ENCODE data around the gene GUCY2C.

Gene GUCY2C

GRCh38 chr12:14572401-14572800 is 124.0 kb downstream of the GUCY2C start:
- no peak for TF ChIP-seq CTCF (IDR thresholded peaks at IDR 0.05; ENCODE audit: low read depth, low read length)

GRCh38 chr12:14571779-14572178 is 124.6 kb downstream of the GUCY2C start:
- H3K4me3 ChIP-seq (ENCODE audit: low read depth, low read length) = no peak overlapping the region
- TF ChIP-seq CTCF (IDR thresholded peaks at IDR 0.05; ENCODE audit: low read depth, low read length) = no peak

More at GRCh38 chr12:14572401-14572800, 124.0 kb downstream of the GUCY2C start:
- H3K4me3 ChIP-seq (ENCODE audit: low read depth, low read length) = no peak overlapping the region

DNA sequence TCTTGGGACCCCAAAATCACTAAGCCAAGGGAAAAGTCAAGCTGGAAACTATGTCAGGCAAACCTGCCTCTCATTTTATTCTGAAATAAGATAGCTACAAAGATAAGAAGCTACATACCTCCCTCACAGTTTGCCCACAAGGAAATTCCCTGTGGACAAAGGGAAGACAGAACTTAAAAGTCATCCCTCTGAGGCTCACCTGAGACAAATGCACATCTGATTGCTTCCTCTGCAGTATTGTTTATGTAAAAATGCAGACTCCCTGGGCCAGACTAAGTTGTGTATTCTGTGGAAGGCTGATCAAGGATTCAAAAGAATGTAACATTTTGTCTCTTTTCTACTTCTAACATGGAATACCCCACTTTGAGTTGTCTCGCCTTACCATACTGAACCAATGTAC is 126.2 kb downstream of the GUCY2C start:
- H3K4me3 ChIP-seq (ENCODE audit: low read depth, low read length) = no peak overlapping the region
- no peak for TF ChIP-seq CTCF (IDR thresholded peaks at IDR 0.05; ENCODE audit: low read depth, low read length)

DNA sequence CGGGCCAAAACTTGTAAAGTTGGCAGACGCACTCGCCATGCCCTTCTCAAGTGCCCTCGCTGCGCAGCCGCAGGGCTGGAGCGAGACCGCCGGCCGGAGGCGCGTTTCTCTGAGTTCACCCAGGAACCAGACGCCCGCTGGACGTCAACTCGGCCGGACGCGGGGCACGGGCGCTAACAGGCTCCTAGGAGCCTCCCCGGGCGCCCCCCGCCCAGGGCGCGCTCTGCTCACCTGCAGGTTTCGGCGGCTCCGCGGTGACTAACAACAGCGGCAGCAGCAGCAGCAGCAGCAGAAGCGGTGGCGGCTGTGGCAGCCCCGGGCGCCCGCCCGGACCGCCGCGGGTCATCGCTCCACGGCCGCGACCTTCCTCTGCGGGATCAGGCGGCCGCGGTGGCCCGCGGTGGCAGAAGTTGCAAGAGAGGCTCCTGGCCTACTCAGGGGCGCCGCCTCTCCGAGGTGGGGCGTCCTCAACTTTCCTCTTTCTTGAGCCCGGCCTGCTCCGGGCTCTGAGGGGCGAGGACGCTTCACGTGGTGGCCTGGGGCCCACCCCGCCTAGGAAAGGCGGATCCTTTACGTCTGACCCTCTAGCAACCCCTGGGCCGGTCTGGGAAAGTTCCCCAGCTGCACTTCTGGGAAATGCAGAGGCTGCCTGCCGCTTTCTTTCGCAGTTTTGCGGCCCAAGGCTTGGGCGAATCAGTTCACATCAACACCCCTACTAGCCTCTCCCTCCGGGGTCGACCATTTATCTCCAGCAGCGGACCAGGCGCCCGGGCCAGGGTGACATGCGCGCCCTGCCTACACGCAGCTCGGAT is 128.8 kb downstream of the GUCY2C start, which contains the start of gene PLBD1:
TSS of gene PLBD1 (minus strand) at position 533 of the 812 bp plus-strand sequence. CDS start at position 346, 187 bp downstream.
- peak within 1 kb of the TSS; percentile 40 for H3K4me3 ChIP-seq (ENCODE audit: low read depth, low read length)
- TF ChIP-seq CTCF (IDR thresholded peaks at IDR 0.05; ENCODE audit: low read depth, low read length) = no peak

DNA sequence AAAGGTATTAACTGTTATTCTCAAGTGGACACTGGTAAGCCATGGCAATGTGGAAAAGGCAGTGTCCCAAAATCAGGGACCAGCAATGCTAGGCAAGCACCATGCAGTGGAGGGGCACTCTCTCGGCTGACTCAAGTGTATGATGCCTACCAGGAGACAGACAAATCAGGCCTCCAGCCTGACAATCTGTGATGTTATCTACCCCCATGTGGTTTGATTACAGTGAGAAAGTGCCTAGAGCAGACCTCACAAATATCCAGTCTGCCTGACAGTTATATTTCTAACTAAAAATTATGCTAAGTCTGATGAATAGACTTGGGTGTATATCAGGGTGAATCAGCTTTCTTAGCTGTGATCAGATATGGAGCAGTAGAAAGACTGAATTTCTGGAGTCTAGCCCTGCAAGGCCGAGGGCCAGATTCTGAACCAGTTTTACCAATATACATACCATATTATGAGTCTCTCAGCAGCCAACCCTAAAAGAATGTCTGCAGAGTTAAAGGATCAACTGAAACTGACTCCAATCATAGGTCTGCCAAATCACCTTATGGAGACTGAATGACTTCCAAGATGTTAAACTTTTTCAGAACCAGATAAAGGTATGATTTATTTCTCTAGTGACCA is 132.0 kb downstream of the GUCY2C start:
- no peak overlapping the region for H3K4me3 ChIP-seq (ENCODE audit: low read depth, low read length)
- no peak for TF ChIP-seq CTCF (IDR thresholded peaks at IDR 0.05; ENCODE audit: low read depth, low read length)

DNA sequence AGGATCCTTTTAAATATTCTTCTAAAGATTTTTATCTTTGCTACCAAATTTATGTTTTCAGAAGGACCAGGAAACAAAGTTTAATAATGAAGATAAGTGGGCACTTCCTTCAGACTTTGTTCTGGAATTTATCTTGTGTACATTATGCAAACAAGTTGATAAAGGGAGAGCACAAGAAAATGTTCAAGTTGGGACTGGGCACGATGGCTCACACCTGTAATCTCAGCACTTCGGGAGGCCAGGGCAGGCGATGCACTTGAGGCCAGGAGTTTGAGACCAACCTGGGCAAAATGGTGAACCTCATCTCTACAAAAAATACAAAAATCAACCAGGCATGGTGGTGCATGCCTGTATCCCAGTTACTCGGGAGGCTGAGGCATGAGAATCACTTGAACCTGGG is 133.4 kb downstream of the GUCY2C start:
- TF ChIP-seq CTCF (IDR thresholded peaks at IDR 0.05; ENCODE audit: low read depth, low read length) = no peak
- H3K4me3 ChIP-seq (ENCODE audit: low read depth, low read length) = no peak overlapping the region
